ENCODE results near the gene SRPK1.

GRCh38 chr6:35967076-35967774 lies 46.3 kb upstream of the SRPK1 start:
- TF ChIP-seq CTCF (IDR thresholded peaks at IDR 0.05) (no peak), POLR2A (IDR thresholded peaks at IDR 0.05) (no peak), EP300 (IDR thresholded peaks at IDR 0.05; ENCODE audit: low read depth) (no peak), POLR2AphosphoS5 (IDR thresholded peaks at IDR 0.05) (no peak)
